K562 (cell line): ENCODE results near the gene NACC1. TPM values are rescaled to one million over a fixed set of nuclear protein-coding genes. Genes with fewer than 3 reads are reported as not detected.
A peak's percentile ranks its signal among the peaks of the same experiment; 100 is the strongest.

Experiments used
- ATAC-seq: fragments of 200-7000 bp; cut with Tn5 transposase; 3 replicates; pipeline ENCODE4 v1.9.1; 2020; ENCODE audit warnings: moderate library complexity
- Bru-seq: library from RNA; stranded (reverse); fragments of 400-500 nt; gene quantifications from one replicate; lab custom pipeline; 2021; lab: Mats Ljungman, UMichigan
- BruChase-seq, 2 experiments: library from RNA; stranded (reverse); fragments of 400-500 nt; gene quantifications; one replicate each; lab custom pipeline; 2021; lab: Mats Ljungman, UMichigan
- BruUV-seq: library from RNA; stranded (reverse); fragments of 400-500 nt; replicated peaks from 2 replicates; lab custom pipeline; 2021; lab: Mats Ljungman, UMichigan
- CTCF ChIA-PET: fragments of 300-600 bp; formaldehyde crosslinking; extraction: SDS; loops from one replicate; lab custom pipeline; 2021; ENCODE audit warnings: low intra/inter-chr PET ratio; lab: Yijun Ruan, JAX
- POLR2A ChIA-PET: fragments of 300-600, 350-650 bp; sonication (Branson Sonifier 250); formaldehyde crosslinking; extraction: SDS; loops from one replicate; lab custom pipeline; 2021; ENCODE audit warnings: antibody characterized with exemption, inconsistent platforms; lab: Yijun Ruan, JAX
- DNase-seq, 4 experiments: peaks; one replicate each; pipeline versions ENCODE4 v3.0.0 to v3.0.0-alpha.2; 2011 to 2018; ENCODE audit warnings: low spot score in 3 of 4, mixed read lengths in 3 of 4; ENCODE audit errors: extremely low read depth in 1 of 4
- FAIRE-seq: peaks from 2 replicates; lab custom pipeline; 2011; peaks lifted over from hg19 to GRCh38; lab: Jason Lieb, UNC
- H2AFZ ChIP-seq: 2 replicates; pipeline ENCODE4 v1.6.0; 2011; ENCODE audit warnings: low read depth, low read length, control low read depth, inconsistent platforms
- H3K27ac ChIP-seq: fragments of 200-600 bp; 3 replicates; pipeline ENCODE4 v1.8.0; 2011; ENCODE audit warnings: low read depth, mild to moderate bottlenecking, control low read depth, inconsistent platforms, low read length, moderate library complexity, mixed read lengths; ENCODE audit errors: extremely low read depth
- H3K27me3 ChIP-seq, 2 experiments: fragments of 300-600 bp in 1 of 2; 2 replicates in 1 of 2; 3 replicates in 1 of 2; pipeline versions ENCODE4 v1.6.0 to v1.8.0; 2011; ENCODE audit warnings: inconsistent platforms in 2 of 2, low read length in 2 of 2, mild to moderate bottlenecking in 1 of 2, mixed read lengths in 1 of 2, moderate library complexity in 1 of 2; ENCODE audit not compliant: control insufficient read depth in 2 of 2, insufficient read depth in 2 of 2
- H3K36me3 ChIP-seq: fragments of 300-600 bp; 3 replicates; pipeline ENCODE4 v1.8.0; 2011; ENCODE audit warnings: mild to moderate bottlenecking, low read length, inconsistent platforms; ENCODE audit not compliant: control insufficient read depth, insufficient read depth
- H3K4me1 ChIP-seq, 2 experiments: fragments of 200-600 bp in 1 of 2; replicated peaks in 1 of 2; 2 replicates in 1 of 2; 3 replicates in 1 of 2; pipeline versions ENCODE4 v1.5.1 to v1.8.0; 2011; ENCODE audit warnings: inconsistent platforms in 2 of 2, low read length in 2 of 2, mild to moderate bottlenecking in 1 of 2, mixed read lengths in 1 of 2, moderate library complexity in 1 of 2; ENCODE audit not compliant: control insufficient read depth in 2 of 2, insufficient read depth in 2 of 2
- H3K4me2 ChIP-seq: 2 replicates; pipeline ENCODE4 v1.6.1; 2011; ENCODE audit warnings: low read length, control low read depth, inconsistent platforms, mixed read lengths; ENCODE audit not compliant: insufficient read depth
- H3K4me3 ChIP-seq: fragments of 200-600 bp; sonication (generic), shearing (Covaris generic); 2 replicates; pipeline ENCODE4 v1.5.1; 2016; ENCODE audit warnings: control low read depth, inconsistent platforms
- H3K79me2 ChIP-seq: fragments of 200-600 bp; 3 replicates; pipeline ENCODE4 v1.8.0; 2011; ENCODE audit warnings: low read length, inconsistent platforms; ENCODE audit not compliant: control insufficient read depth, insufficient read depth
- H3K9ac ChIP-seq, 2 experiments: 2 replicates each; pipeline versions ENCODE4 v1.6.0 to v1.6.1; 2011; ENCODE audit warnings: low read depth in 2 of 2, low read length in 2 of 2, control low read depth in 1 of 2, inconsistent platforms in 1 of 2, mild to moderate bottlenecking in 1 of 2, mixed read lengths in 1 of 2; ENCODE audit not compliant: insufficient read depth in 1 of 2
- H3K9me1 ChIP-seq: one replicate; pipeline ENCODE4 v1.6.0; 2011; ENCODE audit warnings: inconsistent platforms, mild to moderate bottlenecking, low read length, moderate library complexity; ENCODE audit not compliant: control insufficient read depth, insufficient read depth
- H3K9me3 ChIP-seq: replicated peaks from 2 replicates; pipeline ENCODE4 v1.5.1; 2011; ENCODE audit warnings: low read depth, low read length, inconsistent platforms; ENCODE audit not compliant: control insufficient read depth, insufficient read depth
- H4K20me1 ChIP-seq: replicated peaks from 2 replicates; pipeline ENCODE4 v1.6.1; 2011; ENCODE audit warnings: low read length, inconsistent platforms, mixed read lengths; ENCODE audit not compliant: control insufficient read depth, insufficient read depth
- DMBX1 ChIP-seq: fragments of 250-450 bp; sonication (Bioruptor Pico); IDR thresholded peaks from 2 replicates; pipeline ENCODE4 v1.8.0; 2022; ENCODE audit warnings: inconsistent platforms, mild to moderate bottlenecking, moderate library complexity, borderline replicate concordance
- MBD2 ChIP-seq: sonication (generic); IDR thresholded peaks from 2 replicates; pipeline ENCODE4 v1.6.1; 2016; ENCODE audit warnings: low read depth, borderline replicate concordance
- SIN3A ChIP-seq, 2 experiments: fragments of 150-350 bp in 1 of 2; IDR thresholded peaks; 2 replicates each; pipeline ENCODE4 v1.6.1; 2011 to 2016; ENCODE audit warnings: borderline replicate concordance in 2 of 2, low read depth in 2 of 2, low read length in 2 of 2, mild to moderate bottlenecking in 2 of 2, moderate library complexity in 2 of 2; ENCODE audit not compliant: control insufficient read depth in 1 of 2
- SNRNP70 ChIP-seq: fragments of 200-400 bp; formaldehyde crosslinking; optimal IDR thresholded peaks from 2 replicates; pipeline ENCODE3; 2017; ENCODE audit warnings: low read depth, low read length
- XRCC5 ChIP-seq: fragments of 200-400 bp; formaldehyde crosslinking; IDR thresholded peaks from 2 replicates; pipeline ENCODE4 v1.6.1; 2017; ENCODE audit warnings: low read depth, mild to moderate bottlenecking, low read length
- WGBS: fragments of 100-300 bp; shearing (Covaris generic); methylation state at CpG from one replicate; pipeline ENCODE4 v1.1.6; 2016; ENCODE audit warnings: low coverage, mixed read lengths; ENCODE audit not compliant: insufficient coverage; ENCODE audit errors: missing lambda C conversion rate; 5-methylcytosine and 5-hydroxymethylcytosine counted together
- in situ Hi-C: fragments of 300-500 bp; cut with MboI; formaldehyde crosslinking; loops from 4 replicates; pipeline ENCODE4 v1.15.0; 2018; ENCODE audit warnings: inconsistent platforms, mixed read lengths
- intact Hi-C: fragments of 100-400 bp; cut with micrococcal nuclease; formaldehyde crosslinking; loops from 2 replicates; pipeline ENCODE4 v1.14.2; 2022
- long read RNA-seq, 3 experiments: library from polyadenylated mRNA in 2 of 3; library from RNA in 1 of 3; unstranded in 2 of 3; stranded (forward) in 1 of 3; transcript quantifications; one replicate each; pipeline ENCODE4 v2.0.0, GENCODE V29; 2019 to 2022
- polyA minus RNA-seq, 3 experiments: library from RNA; depleted of rRNA, polyadenylated mRNA; stranded (reverse); fragments of >200 nt; gene quantifications; 2 replicates each; pipeline ENCODE4 v1.2.3, GENCODE V29; 2011
- polyA plus RNA-seq, 8 experiments: library from polyadenylated mRNA; depleted of rRNA in 4 of 8; stranded (reverse) in 5 of 8; unstranded in 3 of 8; fragments of >200 nt; fragmentation: Nextera tagmentation in 2 of 8; fragmentation: Illumina TruSeq in 1 of 8; extraction: Ambion mirVana in 2 of 8; extraction: Trizol in 1 of 8; gene quantifications; 2 replicates each; pipeline versions ENCODE4 v1.2.1 to v1.2.3, GENCODE V29; 2011 to 2014; ENCODE audit warnings: inconsistent platforms in 1 of 8, missing spikeins in 1 of 8
- total RNA-seq, 7 experiments: library from RNA; depleted of rRNA in 6 of 7; stranded (reverse); fragments of >200 nt in 6 of 7; fragmentation: Illumina TruSeq in 2 of 7; extraction: Trizol in 2 of 7; gene quantifications; 2 replicates each; pipeline versions ENCODE4 v1.2.1 to v1.2.3, GENCODE V29; 2011 to 2021; ENCODE audit warnings: low replicate concordance in 1 of 7
- TF ChIP-seq, protein P1 (sequence below): fragments of 250-450 bp; sonication (Bioruptor Pico); IDR thresholded peaks from 2 replicates; pipeline ENCODE4 v1.4.0; 2020; ENCODE audit warnings: borderline replicate concordance
- TF ChIP-seq, protein P2 (sequence below): sonication (generic); formaldehyde crosslinking; IDR thresholded peaks from 2 replicates; pipeline ENCODE4 v1.8.0; 2023; ENCODE audit warnings: missing genetic modification reagents, mild to moderate bottlenecking, borderline replicate concordance

The NACC1 gene
- 31.6 and 133 TPM in 2 replicates for total RNA-seq (2011; cell fraction: chromatin; rRNA removed; ENCODE audit: low replicate concordance)
- total RNA-seq (2011; cell fraction: nucleolus; rRNA removed), result 77.5 and 89.6 TPM in 2 replicates
- total RNA-seq (2011; cell fraction: nucleoplasm; rRNA removed), result 35.3 and 45.1 TPM in 2 replicates
- total RNA-seq (2014; rRNA removed), result 62.4 and 85.7 TPM in 2 replicates
- total RNA-seq (2014; rRNA removed; fragmentation: Illumina TruSeq; extraction: Trizol), result 9.1 and 9.5 TPM in 2 replicates
- total RNA-seq (2015; rRNA removed; fragmentation: Illumina TruSeq; extraction: Trizol), result 40.2 and 46.8 TPM in 2 replicates
- total RNA-seq (2021), result 93.0 and 96.6 TPM in 2 replicates
- 25.8 and 49.0 TPM in 2 replicates for polyA plus RNA-seq (2011; rRNA removed)
- polyA plus RNA-seq (2011; cell fraction: cytosol; rRNA removed), result 59.4 and 222 TPM in 2 replicates
- 52.2 and 123 TPM in 2 replicates for polyA plus RNA-seq (2011; cell fraction: nucleus; rRNA removed)
- 35.2 and 37.0 TPM in 2 replicates for polyA plus RNA-seq (2012)
- 23.2 and 90.7 TPM in 2 replicates for polyA plus RNA-seq (2014; fragmentation: Illumina TruSeq; extraction: Trizol)
- under 1 TPM; 0.04 to 0.17 TPM for polyA plus RNA-seq (2014; fragmentation: Nextera tagmentation; extraction: Ambion mirVana)
- 46.1 and 68.1 TPM in 2 replicates for polyA plus RNA-seq (2014; rRNA removed)
- polyA minus RNA-seq (2011; rRNA and poly(A)+ RNA removed), result 17.9 and 39.8 TPM in 2 replicates
- 67.5 and 79.0 TPM in 2 replicates for polyA minus RNA-seq (2011; cell fraction: cytosol; rRNA and poly(A)+ RNA removed)
- 16.6 and 18.0 TPM in 2 replicates for polyA minus RNA-seq (2011; cell fraction: nucleus; rRNA and poly(A)+ RNA removed)
- percentile 88 among the genes with signal in this experiment for Bru-seq, nascent RNA
- BruChase-seq, experiment 1, labeled RNA remaining after a 2-hour chase, result percentile 92 among the genes with signal in this experiment
- percentile 91 among the genes with signal in this experiment for BruChase-seq, experiment 2, labeled RNA remaining after a 6-hour chase
- long read RNA-seq, experiment 1, full-length matches to known transcripts, result 2 of 71 reads
- long read RNA-seq, experiment 1, partial matches to known transcripts, result 3 of 71 reads
- long read RNA-seq, experiment 1, other reads (novel, unspliced or antisense), result 66 of 71 reads
- long read RNA-seq, experiment 2, full-length matches to known transcripts, result 14 of 87 reads
- long read RNA-seq, experiment 2, partial matches to known transcripts, result 11 of 87 reads
- long read RNA-seq, experiment 2, other reads (novel, unspliced or antisense), result 62 of 87 reads
- long read RNA-seq, experiment 3, partial matches to known transcripts, result 0 of 2 reads
- long read RNA-seq, experiment 3, other reads (novel, unspliced or antisense), result 2 of 2 reads

DNA sequence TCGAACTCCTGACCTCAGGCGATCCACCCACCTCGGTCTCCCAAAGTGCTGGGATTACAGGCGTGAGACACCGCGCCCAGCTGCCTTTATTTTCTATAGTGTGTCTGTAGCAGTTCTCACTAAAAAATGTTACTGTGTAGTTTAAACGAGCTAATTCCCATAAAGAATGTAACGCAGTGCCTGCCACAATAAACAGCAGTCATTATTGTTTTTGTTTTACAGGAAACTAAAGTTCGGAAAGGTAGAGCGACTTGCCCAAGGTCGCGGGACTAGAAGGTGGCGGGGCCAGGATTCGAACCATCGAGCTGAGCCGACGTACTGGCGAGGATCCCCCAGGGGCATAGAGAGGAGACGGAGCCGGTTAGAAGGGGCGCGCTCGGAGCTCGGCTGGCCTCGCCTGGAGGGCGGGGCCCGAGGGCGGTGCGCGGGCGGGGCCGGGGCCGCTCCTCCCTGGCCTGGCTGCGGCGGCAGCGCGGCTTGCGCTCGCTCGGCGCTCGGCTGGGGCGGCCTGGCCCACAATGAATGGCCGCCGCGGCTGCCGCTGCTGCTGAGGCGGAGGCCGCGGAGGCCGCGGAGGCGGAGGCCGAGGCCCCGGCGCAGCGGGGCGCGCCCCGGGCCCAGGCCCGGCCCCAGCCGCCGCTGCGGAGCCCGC, at the start of gene NACC1:
Gene NACC1 (plus strand): TSS at position 493 of the 652 bp plus-strand sequence. CDS start 16,944 bp downstream, outside the sequence.
- H4K20me1 ChIP-seq, result peaks cover 38% of the 10 kb centered on the region
- H3K9ac ChIP-seq, result peak within 1 kb of the TSS; percentile 91 to 97
- POLR2A ChIA-PET, result interaction anchor here (0.5 to 4.9 kb wide), 13 partner anchors 9 to 785 kb away, joined by 3 to 31 read pairs (median 4); partner anchors contain the start of genes IER2, RNASEH2A and STX10
- H3K4me1 ChIP-seq, result peaks cover 21 to 50% of the 10 kb centered on the region in 2 experiments; a peak in 4 of 5 replicates
- H3K4me2 ChIP-seq, result peak within 1 kb of the TSS; percentile 96
- no TSS peak for BruUV-seq
- peak within 1 kb of the TSS; percentile 95 for H3K27ac ChIP-seq
- in situ Hi-C loops, result no loop called here
- DNase-seq (peak; percentile 87 to 97 (median 92)), FAIRE-seq (peak; percentile 84), ATAC-seq (peak; percentile 92)
- H3K9me3 ChIP-seq, result no peaks in the 10 kb centered on the region
- intact Hi-C loops, result loop anchor here (2.0 kb wide), 2 partner anchors 15 to 33 kb away; partner anchors contain the start of genes IER2, LYL1 and STX10
- H3K9me1 ChIP-seq, result peaks cover 12% of the 10 kb centered on the region
- H3K27me3 ChIP-seq, result no peaks in the 10 kb centered on the region
- peak within 1 kb of the TSS; percentile 99 for H3K4me3 ChIP-seq
- peaks cover 81% of the 10 kb centered on the region for H3K79me2 ChIP-seq
- CTCF ChIA-PET, result no interaction called here
- H3K36me3 ChIP-seq, result peaks cover 64% of the 10 kb centered on the region
- H2AFZ ChIP-seq, result peak within 1 kb of the TSS; percentile 69
- whole genome bisulfite sequencing, result under 1% methylated on average over 50 of the region's 65 CpGs
- no peak for TF ChIP-seq DMBX1 (CRISPR knock-in tag)
- peak in 1 of 2 experiments; percentile 33; a peak in 1 of 4 replicates for TF ChIP-seq SIN3A (IDR thresholded peaks at IDR 0.05; ENCODE audit: borderline replicate concordance in 2 of 2, control insufficient read depth in 1 of 2, low read depth in 2 of 2, low read length in 2 of 2)
- TF ChIP-seq, protein P1, sequence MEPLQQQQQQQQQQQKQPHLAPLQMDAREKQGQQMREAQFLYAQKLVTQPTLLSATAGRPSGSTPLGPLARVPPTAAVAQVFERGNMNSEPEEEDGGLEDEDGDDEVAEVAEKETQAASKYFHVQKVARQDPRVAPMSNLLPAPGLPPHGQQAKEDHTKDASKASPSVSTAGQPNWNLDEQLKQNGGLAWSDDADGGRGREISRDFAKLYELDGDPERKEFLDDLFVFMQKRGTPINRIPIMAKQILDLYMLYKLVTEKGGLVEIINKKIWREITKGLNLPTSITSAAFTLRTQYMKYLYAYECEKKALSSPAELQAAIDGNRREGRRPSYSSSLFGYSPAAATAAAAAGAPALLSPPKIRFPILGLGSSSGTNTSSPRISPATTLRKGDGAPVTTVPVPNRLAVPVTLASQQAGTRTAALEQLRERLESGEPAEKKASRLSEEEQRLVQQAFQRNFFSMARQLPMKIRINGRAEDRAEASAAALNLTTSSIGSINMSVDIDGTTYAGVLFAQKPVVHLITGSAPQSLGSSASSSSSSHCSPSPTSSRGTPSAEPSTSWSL (CRISPR knock-in tag), result no peak
- TF ChIP-seq, protein P2, sequence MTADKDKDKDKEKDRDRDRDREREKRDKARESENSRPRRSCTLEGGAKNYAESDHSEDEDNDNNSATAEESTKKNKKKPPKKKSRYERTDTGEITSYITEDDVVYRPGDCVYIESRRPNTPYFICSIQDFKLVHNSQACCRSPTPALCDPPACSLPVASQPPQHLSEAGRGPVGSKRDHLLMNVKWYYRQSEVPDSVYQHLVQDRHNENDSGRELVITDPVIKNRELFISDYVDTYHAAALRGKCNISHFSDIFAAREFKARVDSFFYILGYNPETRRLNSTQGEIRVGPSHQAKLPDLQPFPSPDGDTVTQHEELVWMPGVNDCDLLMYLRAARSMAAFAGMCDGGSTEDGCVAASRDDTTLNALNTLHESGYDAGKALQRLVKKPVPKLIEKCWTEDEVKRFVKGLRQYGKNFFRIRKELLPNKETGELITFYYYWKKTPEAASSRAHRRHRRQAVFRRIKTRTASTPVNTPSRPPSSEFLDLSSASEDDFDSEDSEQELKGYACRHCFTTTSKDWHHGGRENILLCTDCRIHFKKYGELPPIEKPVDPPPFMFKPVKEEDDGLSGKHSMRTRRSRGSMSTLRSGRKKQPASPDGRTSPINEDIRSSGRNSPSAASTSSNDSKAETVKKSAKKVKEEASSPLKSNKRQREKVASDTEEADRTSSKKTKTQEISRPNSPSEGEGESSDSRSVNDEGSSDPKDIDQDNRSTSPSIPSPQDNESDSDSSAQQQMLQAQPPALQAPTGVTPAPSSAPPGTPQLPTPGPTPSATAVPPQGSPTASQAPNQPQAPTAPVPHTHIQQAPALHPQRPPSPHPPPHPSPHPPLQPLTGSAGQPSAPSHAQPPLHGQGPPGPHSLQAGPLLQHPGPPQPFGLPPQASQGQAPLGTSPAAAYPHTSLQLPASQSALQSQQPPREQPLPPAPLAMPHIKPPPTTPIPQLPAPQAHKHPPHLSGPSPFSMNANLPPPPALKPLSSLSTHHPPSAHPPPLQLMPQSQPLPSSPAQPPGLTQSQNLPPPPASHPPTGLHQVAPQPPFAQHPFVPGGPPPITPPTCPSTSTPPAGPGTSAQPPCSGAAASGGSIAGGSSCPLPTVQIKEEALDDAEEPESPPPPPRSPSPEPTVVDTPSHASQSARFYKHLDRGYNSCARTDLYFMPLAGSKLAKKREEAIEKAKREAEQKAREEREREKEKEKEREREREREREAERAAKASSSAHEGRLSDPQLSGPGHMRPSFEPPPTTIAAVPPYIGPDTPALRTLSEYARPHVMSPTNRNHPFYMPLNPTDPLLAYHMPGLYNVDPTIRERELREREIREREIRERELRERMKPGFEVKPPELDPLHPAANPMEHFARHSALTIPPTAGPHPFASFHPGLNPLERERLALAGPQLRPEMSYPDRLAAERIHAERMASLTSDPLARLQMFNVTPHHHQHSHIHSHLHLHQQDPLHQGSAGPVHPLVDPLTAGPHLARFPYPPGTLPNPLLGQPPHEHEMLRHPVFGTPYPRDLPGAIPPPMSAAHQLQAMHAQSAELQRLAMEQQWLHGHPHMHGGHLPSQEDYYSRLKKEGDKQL (CRISPR knock-in tag), result no peak
- no peak for TF ChIP-seq MBD2
- peak; percentile 96 for TF ChIP-seq XRCC5
- no peak for TF ChIP-seq SNRNP70
